AML-193 (cell line): ENCODE results near the gene CLCN5.

Source experiments
- DNase-seq, 2 experiments: peaks; one replicate each; lab custom pipeline; 2025; lab: John Stamatoyannopoulos, UW

Gene CLCN5

DNA sequence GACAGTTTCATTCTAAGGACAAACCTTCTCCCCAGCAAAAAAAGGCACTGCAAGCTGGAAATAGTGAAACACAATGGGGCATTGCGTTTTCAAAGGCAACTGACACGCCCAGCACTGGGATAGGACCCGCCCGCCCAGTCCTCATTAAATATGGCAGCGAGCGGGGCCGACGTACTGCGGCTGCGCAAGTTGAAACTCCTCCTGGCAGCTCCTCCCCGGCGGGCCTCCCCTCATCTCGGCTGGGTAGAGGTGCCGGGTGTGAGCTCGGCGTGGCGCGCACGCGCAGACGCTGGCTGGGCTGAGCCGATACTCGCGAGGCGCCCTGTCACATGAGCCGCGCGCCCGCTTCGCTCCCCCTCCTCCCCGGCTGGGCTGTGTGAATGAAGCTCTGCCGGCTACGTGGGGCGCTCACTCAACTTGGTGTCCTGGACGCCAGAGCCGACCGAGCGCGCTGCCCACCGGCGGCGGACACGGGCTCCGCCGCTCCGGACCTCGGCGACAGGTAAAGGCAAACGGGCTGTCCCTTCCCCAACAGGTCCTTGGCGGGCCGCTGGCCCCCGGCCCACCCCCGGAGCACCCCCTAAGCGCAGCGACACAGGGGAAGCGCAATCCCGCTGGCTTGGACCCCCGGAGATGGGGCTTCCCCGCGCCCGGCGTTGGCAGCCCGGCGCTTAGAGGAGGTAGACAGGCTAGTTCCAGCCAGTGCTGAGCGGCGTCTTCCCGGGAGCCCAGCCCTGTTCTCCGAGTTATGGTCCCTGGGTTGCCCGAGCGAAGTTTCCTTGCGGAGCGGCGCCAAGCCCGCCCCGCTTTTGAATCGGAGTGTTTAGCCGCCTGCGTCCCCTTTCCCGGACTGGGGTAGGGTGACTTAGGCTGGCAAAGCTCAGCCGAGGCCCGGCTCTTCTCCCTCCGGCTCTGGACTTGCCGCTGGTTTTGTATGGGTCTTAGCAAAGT, at the start of gene CLCN5:
CLCN5 (plus strand) TSS at position 306 of the 951 bp plus-strand sequence. CDS start 2,703 bp downstream, outside the sequence.
- peak; percentile 77 to 83 for DNase-seq

DNA sequence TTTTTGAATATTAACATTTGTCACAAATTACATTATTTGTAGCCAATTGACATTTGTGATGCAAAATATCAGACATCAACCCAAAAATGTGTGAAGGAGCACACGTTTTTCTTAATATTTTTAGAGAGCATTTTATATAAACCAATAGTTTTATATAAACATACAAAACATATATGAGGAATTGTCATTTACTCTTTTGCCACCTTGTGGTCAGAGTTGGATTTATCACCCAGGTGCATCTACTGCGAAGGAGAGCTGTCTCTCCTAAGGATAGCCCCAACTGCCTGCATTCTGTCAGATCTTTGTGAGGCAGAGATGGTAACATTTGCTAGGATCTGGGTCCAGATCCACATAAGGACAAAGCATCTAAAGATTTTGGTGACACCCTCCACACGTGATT, 45.6 kb upstream of the CLCN5 start:
- peak; percentile 12 to 13 for DNase-seq

DNA sequence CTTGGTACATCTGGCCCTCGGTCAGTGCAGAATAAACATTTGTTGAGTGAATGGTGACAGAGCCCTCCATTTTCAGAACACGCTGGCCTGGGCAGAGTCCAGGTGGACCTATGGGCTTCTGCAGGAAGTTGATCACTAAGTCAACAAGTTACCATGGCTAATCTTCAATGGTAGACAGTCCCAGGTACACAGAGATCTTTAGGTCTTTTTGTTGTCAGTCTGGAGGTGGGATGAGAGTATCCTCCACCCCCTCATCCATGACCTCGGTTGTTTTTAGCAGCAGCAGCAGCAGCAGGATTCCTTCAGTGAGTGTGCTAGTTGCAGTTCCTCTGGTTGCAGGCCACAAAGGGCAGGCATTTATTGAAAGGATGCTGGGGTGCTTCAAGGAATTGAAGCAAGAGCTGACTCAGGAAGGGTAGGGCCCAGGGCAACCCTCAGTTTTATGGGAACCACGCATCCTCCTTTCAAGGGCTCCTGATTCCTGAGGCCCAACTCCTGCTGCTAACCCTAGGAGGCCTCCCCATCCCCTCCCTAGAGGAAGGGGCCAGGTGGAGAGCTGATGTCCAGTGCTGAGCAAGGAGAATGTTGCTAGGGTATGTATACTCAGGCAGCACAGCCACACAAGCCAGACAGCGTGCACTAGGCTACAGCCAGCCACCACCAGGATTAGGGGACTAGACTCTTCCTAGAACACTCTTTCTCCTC, 44.8 kb upstream of the CLCN5 start:
- DNase-seq, result no peak

DNA sequence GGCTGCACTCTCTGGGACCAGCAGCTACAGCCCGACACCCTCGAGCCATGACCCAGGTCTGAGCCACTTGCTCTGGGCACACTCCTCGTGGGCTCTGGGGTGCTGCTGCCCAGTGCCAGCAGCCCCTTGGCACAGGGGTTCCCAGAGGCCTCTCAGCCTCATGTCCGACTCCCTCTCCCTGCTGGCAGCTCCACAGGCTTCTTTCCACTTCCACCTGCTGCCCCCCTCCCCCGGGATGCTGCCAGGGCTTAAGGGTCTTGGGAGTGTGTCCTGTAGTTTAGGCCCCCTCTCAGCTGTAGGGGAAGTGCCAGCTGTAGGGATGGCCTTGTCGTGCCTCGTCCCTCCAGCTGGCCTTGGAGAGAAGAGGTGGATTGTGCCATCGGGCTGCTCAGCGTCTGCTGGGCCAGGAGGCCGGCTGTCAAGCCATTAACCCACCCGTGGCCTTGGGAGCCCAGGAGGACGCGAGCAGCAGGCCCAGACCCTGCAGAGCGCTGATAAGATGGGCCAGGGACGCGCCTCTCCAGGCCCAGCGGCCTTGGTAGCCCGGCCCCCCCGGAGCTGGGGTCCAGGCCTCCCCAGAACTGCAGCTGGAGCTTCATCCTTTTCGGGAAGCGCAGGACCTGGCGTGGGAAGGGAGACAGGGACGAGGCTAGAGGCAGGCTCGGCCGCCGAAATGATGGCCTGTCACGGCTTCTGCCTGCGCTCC, 44.1 kb upstream of the CLCN5 start:
- no peak for DNase-seq

DNA sequence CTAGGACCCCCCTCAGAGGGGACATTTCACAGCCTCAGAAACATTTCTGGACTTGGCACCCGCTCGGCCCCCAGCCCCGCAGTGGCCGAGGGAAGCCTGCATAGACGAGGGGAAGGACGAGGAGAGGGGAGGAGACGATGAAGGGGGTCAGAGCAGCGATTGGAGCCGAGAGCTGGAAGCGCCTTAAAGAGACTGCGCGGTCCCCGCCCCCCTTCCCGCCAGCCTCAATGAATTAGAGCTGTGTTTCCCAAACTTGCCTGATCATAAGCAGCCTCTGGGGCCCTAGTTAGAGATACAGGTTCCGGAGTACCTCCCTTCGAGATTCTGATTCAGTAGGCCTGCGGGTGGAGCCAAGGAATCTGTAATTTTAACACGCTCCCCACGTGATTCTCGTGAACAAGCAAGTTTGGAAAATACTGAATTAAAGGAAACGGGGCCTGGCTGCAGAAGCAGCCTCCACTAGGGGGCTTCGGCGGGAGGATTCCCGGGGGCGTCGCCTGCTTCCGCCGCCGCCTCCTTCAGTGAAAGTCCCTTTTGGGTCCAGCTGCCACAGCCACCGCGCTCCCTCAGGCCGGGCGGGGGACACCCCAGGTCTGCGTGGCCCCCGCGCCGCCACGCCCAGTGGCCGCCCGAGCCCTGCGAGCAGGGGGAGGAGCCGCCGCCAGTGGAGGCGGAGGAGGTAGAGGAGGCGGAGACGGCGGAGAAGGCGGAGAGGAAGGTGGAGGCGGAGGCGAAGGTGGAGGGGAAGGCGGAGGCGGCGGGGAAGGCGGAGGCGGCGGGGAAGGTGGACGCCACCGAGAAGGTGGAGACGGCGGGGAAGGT, 43.4 kb upstream of the CLCN5 start, which contains the start of gene USP27X:
USP27X (plus strand) TSS at position 651 of the 822 bp plus-strand sequence. CDS start 824 bp downstream, outside the sequence.
- DNase-seq, result peak; percentile 43 to 47

DNA sequence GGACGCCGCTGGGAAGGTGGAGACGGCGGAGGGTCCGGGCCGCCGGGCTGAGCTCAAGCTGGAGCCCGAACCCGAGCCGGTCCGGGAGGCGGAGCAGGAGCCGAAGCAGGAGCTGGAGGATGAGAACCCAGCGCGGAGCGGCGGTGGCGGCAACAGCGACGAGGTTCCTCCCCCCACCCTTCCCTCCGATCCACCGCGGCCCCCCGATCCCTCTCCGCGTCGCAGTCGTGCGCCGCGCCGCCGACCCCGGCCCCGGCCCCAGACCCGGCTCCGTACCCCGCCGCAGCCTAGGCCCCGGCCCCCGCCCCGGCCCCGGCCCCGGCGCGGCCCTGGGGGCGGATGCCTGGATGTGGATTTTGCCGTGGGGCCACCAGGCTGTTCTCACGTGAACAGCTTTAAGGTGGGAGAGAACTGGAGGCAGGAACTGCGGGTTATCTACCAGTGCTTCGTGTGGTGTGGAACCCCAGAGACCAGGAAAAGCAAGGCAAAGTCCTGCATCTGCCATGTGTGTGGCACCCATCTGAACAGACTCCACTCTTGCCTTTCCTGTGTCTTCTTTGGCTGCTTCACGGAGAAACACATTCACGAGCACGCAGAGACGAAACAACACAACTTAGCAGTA, 42.6 kb upstream of the CLCN5 start:
- no peak for DNase-seq

DNA sequence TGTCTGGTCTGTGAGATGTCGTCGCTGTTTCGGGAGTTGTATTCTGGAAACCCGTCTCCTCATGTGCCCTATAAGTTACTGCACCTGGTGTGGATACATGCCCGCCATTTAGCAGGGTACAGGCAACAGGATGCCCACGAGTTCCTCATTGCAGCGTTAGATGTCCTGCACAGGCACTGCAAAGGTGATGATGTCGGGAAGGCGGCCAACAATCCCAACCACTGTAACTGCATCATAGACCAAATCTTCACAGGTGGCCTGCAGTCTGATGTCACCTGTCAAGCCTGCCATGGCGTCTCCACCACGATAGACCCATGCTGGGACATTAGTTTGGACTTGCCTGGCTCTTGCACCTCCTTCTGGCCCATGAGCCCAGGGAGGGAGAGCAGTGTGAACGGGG, 41.7 kb upstream of the CLCN5 start:
- no peak for DNase-seq

DNA sequence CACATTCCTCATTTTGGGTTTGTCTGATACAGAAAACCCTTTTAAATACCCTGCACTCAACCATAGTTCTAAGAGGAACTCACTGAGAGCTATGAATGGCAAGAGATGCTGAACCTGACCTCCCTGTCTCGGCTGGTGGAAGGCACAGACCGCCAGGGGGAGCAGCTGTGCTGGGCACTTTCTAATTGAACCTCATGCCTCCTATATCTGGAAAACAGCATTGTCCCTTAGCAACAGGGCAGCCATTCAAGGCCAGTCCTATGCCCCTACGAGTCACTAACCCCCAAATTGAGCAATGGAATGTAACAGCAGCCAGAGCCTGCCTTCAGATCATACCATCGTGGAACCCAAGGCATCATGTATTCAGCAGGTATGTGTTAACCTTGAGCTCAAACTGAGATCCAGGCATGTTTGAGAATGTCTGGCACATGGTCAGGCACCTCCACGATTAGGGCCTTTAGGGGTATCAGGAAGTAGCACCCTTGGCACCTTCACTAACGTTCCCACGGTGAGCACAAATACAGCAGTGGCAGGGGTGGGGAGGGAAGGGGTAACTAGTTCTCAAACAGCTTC, 38.0 kb upstream of the CLCN5 start:
- DNase-seq, result peak; percentile 58

DNA sequence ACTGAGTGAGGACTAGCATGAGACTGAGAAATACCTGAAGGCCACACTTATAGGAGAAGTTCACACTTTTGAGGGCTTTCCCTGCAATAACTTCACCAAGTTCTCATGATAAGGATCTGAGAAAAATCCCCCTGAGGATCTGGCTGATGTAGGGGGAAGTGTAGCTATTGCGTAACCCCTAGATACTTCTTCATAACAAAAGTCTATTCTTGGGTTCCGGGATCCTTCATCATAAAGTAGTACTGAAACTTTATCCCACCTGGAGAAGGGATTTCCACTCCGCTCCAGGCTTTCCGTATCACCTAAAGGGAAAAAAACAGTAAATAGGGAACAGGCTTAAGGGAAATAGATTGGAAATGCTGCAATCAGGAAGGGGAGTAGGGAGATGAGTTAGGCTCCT, 29.9 kb upstream of the CLCN5 start:
- DNase-seq, result no peak

DNA sequence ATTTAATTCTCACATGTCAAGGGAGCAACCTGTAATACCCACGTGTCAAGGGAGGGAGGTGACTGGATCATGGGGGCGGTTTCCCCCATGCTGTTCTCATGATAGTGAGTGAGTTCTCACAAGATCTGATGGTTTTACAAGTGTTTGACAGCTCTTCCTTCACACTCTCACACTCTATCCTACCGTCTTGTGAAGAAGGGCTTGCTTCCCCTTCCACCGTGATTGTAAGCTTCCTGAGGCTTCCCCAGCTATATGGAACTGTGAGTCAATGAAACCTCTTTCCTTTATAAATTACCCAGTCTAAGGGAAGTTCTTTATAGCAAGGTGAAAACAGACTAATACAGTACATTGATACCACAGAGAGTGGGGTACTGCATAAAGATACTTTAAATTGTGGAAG, 25.4 kb upstream of the CLCN5 start:
- no peak for DNase-seq

DNA sequence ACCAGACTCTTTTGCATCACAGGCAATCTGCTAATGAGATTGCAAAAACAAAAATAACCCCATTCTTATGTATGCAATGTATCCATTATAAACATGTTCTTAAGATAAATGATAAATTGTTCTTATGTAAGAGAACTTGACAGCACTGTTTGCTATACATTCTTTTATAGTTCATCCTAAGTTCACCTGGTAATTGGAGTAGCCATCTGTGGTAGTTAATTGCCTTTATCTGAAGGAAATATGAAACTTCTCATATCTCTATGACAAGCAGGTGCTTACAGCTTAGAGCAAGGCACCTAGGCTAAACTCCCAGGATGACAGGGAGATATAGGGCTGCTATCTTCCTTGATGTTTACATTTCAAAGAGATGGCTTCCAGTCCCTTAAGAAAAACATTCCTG, 21.3 kb upstream of the CLCN5 start:
- DNase-seq, result no peak

DNA sequence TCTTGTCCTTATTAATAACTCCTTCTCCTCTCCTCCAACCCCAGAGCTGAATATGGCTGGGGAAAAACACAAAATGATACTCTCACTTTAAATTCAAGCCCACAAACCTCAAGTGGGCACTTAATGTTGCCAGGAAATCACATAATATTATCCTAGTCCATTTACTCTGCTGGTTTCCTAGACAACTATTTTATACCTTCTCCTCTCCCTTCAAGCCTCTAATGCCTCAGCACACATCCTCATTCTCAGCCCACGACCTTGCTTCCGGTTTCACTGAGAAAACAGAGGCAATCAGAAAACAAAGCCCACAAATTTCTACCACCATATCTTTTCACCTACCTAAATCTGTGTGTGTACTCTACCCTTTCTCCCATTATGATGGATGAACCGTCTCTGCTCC, 12.1 kb upstream of the CLCN5 start:
- no peak for DNase-seq

DNA sequence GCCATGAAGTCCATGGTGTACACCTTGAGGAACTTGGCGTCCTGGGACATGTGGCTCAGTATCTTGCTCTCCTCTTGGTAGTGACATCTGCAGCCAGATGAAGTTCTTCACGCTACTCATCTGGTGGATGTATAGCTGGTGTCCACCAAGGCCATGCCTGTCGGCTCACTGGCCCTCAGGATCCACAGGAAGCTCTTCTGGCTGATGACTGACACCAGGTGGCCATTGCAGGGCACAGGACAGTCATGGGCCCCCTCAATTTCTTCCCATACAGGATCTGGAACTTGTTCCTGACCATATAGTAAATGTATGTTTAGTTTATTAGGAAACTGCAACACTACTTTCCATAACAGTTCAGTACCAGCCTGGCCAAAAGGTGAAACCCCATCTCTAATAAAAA, 10.3 kb upstream of the CLCN5 start:
- no peak for DNase-seq

DNA sequence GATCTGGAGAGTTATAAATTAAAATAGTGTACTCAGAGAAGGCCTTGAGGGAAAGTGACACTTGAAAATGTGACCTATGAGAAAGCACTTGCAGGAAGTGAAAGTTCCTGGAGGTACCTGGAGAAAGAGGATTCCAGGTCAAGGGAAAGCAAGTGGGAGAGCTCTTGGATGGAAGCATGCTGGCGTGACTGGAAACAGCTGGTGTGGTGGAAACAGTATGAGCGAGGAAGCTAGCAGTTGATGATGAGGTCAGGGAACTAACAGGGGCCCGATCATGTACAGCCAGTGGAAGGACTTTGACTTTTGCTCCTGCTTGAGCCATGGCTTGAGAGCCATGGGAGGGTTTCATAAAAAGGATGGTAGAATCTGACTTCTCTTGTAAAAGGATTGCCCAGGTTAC, 9.5 kb upstream of the CLCN5 start:
- no peak for DNase-seq

DNA sequence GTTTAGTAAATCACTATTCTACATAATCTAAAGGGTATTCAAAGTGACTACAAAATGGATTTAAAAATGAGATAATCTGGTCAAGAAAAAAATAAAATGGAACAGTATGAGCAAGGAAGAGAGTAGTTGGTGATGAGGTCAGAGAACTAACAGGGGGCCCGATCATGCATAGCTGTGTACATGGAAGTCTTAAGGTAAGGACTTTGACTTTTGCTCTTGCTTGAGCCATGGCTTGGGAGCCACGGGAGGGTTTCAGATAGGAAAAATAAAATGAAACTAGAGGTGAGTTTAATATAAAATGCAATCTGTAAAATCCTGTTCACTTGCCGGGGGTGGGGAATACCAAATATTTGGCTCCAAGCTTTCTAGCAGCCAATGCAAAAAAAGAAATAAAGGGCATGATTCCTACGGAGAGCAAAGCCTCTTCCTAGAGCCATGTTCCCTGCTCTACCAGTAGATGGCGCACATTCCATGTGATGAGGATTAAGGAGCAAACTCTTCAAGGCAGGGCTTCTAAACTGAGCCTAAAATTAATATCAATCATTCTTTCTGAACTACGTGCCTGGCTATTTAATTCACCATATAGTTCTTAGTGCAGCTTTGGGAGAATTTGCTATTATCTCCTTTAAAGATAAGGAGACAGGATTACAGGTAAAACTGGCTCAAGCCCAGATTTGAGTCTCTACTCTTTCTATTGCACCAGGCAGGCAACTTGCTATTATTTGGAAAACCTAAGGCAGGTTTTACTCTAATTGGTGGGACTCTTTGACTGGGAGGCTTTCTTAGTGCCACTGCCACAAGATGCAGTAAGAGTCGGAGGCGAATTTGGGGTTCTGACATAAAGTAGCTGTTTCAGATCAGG, 6.8 kb upstream of the CLCN5 start:
- DNase-seq, result peak; percentile 26 to 50

DNA sequence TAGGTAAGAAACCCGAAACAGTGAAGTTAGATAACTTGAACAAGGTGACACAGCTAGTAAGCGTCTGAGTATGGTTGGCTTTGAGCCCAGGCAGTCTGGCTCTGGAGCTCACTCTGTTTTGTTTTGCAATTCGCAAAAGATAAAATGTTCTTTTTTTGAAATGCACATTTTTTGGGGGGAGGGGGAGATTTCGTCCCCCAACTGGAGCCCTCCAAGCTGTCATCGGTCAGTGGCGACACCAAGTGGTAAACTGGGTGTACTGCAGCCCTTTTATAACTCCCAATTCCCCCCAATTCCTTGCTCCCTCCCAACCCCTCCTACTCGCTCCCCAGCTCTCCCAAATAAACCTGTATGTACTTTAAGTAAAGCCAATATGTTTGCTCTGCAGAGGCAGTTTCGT, 2.8 kb upstream of the CLCN5 start:
- DNase-seq, result no peak

DNA sequence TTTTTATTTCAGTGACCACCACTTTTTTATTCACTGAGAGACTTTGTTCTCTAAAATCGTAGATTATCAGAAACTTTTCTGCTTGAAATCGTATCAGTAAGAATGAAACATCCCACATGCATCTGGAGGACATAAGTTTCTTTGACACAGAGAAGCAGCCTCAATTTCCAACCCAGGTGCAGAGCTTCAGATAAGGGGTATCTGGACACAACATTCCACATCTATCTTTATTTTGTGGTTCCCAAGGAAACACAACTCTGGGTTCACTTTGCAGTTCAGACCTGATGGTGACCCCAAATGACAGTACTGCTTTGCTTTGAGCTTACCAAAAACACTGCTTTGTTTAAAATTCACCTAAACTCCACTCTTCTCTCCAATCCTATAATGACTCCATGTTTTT, 1.3 kb upstream of the CLCN5 start:
- no peak for DNase-seq

DNA sequence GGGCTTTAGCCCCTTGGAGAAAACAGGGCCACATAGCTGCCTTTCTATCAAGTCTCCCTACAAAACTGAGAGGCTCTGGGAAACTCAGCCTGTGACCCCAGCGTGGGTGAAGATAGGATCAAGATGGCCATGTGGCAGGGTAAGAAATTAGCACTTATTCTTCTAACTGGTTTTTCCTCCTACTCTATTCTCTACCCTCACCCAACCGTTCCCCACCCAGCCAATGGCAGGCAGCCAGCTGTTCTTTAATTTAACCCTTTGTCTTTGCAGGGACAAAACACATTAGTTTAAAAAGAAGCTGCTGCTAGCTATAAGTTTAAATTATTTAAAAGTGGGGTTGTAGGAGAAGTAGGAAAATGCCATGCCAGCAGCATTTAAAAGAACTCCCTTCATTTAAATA, 2.8 kb downstream of the CLCN5 start:
- no peak for DNase-seq

DNA sequence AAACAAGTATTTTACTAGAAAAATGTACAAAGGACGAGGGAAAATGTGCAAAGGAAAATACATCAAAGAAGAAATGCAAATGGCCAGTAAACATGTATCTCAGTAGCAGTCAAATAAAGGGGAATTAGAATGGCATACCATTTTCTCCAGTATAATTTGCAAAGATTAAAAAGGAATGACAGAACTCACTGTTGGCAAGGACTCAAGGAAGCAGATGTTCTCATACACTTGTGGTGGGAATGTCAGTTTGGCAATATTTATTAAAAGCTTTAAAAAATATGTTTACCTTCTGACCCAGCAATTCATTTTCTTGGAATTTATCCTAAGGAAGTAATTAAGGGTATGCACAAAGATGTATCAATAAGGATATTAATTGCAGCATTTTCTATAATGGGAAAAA, 7.6 kb downstream of the CLCN5 start:
- DNase-seq, result no peak

DNA sequence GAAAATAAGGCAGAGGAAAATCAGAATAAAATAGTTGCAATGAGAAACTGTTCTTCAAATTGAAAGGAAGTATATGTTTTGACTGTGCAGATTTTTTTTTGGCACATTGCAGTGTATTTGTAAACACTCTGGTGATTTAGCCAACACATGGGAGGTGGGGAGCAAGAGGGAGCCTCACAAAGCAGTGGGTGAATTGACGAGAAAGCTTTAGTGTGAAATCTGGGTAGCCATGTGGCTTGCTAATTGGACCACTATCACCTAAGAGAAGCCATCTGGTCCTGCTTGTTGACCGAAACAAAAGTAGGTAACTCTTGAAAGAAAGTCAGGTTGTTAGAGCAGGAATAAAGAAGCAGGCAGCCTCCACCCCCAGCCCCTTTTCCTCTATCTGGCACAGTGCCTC, 10.4 kb downstream of the CLCN5 start:
- no peak for DNase-seq
